GM18526 (cell line): ENCODE results near the gene GALNT16.

ENCODE experiments used
- POLR2A ChIP-seq: IDR thresholded peaks from 3 replicates; pipeline ENCODE4 v1.6.1; 2011; ENCODE audit not compliant: insufficient read length; ENCODE audit errors: extremely low read depth

GALNT16 gene

DNA sequence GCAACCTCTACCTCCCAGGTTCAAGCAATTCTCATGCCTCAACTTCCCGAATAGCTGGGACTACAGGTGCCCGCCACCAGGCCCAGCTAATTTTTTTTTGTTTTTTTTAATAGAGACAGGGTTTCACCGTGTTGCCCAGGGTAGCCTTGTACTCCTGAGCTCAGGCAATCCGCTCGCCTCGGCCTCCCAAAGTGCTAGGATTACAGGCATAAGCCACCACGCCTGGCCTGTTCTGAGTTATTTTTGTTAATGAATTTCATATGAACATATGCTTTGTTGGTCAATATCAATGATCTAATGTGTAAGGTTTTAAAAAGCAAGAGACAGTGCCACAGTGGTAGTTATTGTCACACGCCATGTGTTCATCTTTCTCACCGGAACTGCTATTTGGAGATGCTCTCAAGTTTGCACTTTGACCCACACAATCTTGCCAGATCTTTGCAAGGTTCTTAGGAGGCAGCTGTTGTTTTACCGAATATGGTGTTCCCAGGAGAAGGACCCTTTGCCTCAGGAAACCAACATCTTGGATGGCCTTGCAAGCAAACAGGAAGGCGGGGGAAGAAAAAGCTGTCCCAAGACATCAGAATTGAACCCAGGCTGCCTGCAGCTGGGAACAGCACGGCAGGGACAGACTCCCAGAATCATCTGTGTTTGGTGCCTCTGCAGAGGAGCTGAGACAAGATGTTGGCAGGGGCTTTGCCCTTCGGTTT lies 30.0 kb downstream of the GALNT16 start:
- TF ChIP-seq POLR2A: no peak

DNA sequence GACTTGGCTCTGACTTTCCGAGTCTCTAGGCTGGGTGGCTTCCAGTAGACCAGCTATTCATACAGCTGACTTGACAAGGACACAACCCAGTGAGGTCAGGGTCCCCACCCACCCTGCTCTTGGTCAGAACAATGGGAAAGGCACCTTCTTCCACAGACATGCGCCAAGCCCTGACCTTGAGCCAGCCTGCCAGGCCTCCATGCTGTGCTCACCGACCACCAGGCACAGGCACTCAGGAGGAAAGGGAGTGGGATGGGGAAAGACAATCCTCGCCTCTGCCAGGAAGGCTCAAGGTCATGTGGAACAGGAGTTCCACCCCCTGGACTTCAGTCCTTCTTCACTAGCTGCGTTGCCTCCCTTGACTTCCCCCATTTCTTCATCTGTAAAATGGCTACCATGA lies 31.4 kb downstream of the GALNT16 start:
- TF ChIP-seq POLR2A: no peak

DNA sequence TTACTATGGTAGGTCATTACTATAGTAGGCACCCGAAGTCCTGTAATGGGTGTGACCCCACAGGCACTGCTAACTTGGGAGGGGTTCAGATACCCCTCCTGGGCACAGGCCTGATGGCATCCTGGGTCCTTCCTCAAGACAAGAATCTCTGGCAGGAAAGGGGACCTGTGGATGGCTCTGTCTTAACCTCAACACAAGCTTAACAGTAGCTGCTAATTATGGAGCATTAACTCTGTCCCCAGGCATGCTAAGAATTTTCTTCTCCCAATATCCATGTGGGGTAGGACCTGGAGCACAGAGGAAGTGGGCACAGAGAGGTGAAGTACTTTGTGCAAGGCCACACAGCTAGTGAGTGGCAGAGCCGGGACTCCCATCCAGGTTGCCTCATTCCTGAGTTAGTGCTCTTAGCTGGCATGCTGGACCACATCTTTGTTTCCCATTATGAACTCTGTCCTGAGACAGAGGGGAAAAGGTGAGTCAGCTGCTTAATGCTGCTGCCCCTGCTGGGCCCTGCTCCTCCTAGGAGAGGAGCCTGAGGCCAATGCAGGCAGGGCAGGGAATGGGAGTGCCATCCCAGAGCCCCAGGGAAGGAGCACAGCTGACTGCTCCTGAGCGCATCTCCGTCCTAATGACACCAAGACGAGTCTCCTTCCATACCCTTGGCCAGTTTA lies 32.1 kb downstream of the GALNT16 start:
- no peak for TF ChIP-seq POLR2A

DNA sequence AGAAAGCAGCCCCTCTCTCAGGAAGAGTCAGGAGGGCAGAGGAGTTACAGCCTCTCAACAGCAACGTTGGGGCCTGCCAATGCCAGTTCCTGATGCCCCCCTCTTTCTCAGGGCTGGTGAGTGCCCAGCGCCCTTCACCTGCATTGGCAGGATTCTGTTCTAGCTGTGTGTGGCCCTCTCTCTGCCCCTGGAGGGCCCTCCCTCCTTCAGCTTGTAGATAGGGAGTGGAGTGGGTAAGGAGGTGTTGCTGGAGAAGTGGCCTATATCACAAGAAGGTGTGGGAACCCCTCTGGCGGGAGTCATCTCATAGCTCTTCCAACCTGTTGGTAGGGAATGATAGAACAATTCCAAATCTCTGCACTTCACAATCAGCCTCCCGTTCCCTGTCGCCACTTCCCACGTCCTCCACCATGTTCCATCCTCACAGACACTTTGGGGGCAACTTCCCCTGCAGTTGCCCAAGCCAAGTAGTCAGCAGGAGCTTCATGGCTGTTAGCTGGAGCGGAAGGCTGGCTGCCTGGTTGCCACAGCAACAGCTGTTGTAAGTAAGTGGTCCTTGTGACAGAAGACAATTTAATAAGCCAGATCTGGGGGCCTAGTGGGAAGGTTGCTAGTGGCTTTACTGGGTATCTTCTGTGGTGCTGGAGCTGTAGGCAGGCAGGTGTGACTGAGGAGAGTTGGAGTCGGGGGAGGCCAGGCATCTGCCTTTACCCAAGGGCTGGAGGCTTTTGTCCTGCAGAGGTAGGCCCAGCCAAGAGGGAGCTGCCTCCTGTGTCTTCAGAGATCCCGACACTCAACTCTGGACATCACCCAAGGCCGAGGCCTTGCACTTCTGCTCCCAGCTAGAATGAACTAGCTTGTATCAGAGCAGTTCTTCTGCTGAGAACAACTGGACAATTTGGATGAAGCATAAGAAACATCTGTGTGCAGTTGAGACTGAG lies 38.4 kb downstream of the GALNT16 start:
- no peak for TF ChIP-seq POLR2A

DNA sequence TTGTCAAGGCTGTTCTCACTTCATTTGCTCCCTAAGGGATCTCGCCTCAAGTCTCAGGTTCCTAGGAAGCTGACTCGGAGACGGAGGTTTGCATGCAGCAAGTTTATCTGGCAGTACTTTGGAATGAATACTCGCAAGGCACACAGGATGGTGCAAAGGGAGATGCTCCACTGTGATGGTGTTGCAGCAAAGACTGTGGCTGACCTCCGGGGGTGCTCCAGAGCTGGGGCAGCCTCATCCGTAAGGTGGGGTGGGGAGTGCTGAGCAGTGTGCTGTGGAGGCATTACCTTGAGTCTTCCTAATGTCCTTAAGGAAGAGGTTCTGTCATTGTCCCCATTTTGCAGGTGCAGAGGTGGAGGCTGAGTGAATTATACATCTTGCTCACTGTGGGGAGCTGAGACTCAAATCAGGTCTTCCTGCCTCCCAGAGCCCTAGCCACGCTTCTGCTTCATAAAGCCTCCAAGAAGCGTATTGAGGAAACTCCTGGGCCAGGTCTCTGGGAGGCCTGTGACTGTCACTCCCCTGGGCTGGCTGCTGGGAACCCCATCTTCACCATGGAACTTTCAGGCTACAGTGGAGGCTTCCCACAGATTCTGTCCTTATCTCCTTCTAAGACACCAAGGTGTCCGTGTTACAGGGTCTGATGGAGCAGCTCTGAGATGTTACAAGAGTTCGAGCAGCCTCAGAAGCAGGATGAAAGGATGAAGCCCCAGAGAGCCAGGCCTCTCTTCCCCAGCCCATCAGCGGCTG lies 39.5 kb downstream of the GALNT16 start:
- TF ChIP-seq POLR2A: no peak

DNA sequence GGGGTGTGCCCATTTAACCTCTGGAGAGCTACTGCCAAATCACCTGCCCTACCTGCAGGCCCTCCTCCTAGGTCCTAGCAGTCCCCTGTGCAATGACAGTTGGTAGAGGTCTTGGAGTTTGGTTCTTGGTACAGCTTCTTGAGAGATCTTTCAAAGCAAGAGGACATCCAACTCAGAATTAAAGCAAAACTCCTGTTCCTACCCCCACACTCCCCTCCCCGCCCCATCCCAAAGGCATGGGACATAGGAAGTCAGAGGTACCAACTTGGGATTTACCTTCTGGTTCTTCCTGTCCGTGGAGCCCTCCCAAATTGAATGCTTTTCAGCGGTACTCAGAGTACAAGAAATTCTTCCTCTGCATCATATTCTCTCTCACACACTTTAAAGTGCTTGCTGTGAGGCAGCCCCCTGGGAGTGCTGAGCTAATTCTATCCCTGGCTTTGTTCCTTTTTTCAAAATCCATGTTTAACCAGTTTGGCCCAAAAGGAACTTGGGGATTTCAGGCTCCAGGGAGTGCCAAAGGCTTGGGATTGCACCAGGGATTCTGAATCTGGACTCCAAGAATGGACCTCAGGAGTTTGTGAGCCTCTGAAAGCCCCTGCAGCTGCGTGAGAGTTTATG lies 40.8 kb downstream of the GALNT16 start:
- TF ChIP-seq POLR2A: no peak

DNA sequence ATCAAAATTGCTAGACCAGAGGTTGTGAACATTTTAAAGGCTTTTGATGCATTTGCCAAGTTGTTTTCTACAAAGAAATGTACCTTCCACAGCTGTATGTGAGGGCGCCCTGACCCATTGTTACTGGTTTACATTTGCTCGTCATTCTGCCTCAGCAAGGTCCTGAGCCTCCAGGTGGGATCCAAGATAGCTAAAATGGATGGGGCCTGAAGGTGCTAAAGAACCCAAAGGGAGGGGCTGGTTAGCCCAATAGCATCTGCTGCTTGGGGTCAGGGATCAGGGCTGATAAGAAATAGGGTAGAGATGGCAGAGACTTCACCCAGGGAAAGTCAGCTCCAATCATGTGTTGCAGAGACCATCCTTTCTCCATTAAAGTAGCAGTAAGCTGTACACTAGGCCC lies 43.1 kb downstream of the GALNT16 start:
- TF ChIP-seq POLR2A: no peak

DNA sequence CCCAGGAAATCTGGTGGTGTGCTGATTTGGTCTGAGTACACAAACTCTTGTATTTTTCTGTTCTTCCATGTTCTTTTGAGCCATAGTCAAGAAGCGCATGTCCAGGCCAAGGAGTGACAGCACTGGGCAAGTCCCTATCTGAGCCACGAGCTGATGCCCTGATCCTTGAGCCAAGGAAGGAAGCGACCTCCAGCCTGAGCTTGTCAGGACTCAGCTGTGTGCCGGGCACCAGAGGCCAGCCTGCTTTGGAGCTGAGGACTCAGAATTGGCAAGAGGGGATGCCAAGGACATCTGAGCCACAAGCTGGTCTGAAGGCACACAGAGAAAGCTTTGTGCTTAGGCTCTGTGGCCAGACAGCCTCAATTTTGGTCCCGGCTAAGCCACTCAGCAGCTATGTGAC lies 52.6 kb downstream of the GALNT16 start:
- TF ChIP-seq POLR2A: no peak

DNA sequence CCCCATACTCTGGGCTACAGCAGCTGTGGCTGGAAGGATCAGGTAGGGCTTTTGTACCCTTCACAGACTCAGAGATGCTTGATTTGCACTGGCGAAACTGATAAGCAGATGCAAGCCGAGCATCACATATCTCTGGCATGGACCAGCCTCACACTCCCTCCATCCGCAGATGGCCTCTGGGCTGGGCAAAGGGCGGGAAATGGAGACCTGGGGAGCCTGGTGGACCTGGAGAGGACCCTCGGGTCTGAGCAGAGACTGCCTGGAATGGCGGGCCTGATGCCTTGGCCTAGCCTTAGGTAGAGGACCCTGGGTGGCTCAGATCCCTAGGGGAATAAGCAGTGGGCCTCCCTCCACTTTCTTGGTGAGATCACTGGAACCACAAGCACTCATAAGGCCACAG lies 53.2 kb downstream of the GALNT16 start:
- TF ChIP-seq POLR2A: no peak

DNA sequence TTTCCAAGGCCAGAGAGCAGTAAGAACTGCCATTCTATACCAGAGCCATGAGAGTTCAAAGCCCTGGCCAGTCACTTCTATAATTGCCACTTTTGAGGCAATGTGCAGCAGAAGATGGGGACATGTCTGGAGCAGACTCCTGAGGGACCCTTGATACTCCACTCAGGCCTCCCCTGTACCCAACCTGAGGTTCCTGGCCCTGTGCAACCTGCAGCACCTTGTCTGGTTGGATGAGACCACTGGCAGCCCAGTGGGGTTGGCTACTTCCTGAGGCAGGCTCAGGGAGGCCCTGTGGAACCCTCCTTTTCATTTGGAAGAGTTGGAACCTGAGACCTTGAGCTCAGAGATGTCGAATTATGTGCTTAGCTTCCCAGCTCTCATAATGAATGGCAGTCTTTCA lies 54.4 kb downstream of the GALNT16 start:
- no peak for TF ChIP-seq POLR2A

DNA sequence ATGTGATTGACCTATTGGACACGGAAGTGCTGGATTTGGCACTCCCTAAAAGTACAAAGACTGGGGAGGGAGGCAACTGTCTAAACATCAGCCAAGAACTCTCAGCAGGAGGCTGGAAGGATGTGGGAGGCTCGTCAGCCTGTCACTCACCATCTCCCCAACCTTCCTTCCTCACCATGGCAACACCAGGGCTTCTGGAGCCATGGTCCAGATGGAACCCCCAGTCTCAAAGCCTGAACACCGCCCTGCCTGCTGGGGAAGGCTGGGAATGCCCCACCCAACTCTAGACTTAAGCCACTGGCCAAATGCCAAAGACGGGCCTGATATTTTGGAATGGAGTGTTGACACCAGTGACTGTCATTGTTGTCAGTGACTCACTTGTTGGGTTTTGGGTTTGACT lies 55.3 kb downstream of the GALNT16 start:
- TF ChIP-seq POLR2A: no peak

DNA sequence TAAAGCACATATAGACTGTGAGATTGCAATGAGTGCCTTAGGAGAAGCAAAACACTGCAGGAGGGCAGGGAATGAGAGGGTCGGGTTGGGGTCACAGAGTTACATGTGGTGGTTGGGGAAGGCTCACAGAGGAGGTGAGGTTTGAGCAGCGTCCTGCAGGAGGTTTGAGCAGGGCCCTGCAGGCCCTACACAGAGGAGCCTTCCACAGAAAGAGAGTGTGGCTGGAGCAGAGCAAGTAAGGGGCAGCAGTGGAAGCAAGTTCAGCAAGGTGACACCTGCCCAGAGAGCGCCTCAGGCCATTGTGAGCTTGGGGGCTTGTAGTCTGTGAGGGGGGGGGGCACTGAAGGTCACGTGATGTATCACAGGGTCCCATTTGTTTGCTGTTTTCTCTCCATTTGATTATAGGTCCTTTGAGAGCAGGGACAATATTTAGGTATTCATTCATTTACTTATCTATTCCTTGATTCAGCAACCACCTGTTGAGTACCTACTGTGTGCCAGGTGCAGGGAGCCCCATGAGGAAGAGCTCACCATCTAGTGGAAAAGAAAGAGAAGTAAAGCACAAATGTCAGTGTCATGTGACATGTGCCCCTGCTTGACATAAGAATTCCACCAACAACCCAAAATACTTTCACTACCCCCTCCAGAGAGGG lies 56.6 kb downstream of the GALNT16 start:
- TF ChIP-seq POLR2A: no peak

DNA sequence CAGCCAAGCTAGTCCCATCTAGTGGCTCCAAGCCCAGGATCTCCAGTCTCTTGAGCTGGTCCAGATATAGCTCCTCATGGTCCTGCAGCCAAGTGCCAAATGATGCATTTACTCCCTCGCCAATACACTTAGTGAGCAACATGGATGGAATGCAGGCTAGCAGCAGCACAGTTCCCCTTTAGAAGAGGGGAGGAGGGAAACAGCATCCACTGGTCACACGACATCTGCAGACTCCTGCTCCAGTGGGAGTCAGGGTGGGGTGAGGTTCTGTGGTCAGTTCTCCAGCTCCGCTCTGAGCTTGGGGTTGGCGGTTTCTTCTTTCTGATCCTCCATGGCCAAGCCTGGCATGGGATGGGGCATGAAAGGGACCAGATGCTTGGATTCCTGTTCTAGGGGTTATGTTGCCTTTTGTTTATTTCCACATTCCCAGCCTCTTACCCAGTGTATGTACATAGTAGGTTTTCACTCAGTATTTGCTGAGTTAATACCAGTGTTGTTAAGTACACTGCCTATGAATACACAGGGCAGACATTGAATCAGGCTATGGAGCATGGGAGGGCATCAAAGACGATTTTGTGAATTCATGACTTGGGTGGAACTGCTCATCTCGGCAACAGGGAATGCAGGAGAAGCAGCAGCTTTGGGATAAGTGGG lies 57.3 kb downstream of the GALNT16 start:
- no peak for TF ChIP-seq POLR2A

DNA sequence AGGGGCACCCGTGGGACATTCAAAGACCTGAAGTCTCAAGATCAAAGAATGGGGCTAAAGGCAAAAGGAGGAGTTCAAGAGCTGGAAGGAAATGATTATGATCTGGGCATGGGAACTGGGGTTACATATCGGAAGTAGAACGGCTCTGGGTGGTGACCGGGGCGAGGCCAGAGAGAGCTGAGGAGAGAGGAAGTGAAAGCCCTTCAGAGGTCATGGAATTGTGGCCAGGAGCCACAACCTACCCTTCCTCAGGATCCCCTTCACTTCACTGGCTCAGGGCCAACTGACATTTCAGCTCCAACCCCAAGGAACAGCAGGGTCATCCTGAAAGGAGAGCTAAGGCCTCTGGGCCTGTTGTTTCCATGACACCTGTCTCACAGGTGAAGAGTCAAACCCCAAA lies 57.8 kb downstream of the GALNT16 start:
- TF ChIP-seq POLR2A: no peak
